Neural cell (in vitro differentiated cells): ENCODE data around the gene SHC2. TPM values are rescaled to one million over a fixed set of nuclear protein-coding genes. Genes with fewer than 3 reads are reported as not detected.

ENCODE experiments used
- H2AFZ ChIP-seq: fragments of 200-600, 300-800 bp; sonication (generic), shearing (Covaris generic); 2 replicates; pipeline ENCODE4 v1.6.0; 2014; ENCODE audit warnings: low read depth, mild to moderate bottlenecking, antibody characterized with exemption, low read length, moderate library complexity
- H3F3A ChIP-seq: fragments of 200-600 bp; shearing (Covaris generic); 2 replicates; pipeline ENCODE4 v1.6.1; 2016; ENCODE audit warnings: mild to moderate bottlenecking, moderate library complexity, mixed read lengths, antibody characterized with exemption, low read length; ENCODE audit not compliant: insufficient read depth, poor library complexity, severe bottlenecking
- H3K27ac ChIP-seq: fragments of 200-600, 300-800 bp; sonication (generic), shearing (Covaris generic); 2 replicates; pipeline ENCODE4 v1.5.1; 2014; ENCODE audit warnings: mild to moderate bottlenecking, low read length, moderate library complexity
- H3K27me3 ChIP-seq: fragments of 300-800, 200-600 bp; sonication (generic), shearing (Covaris generic); 2 replicates; pipeline ENCODE4 v1.6.0; 2014; ENCODE audit warnings: mild to moderate bottlenecking, low read depth, low read length, moderate library complexity; ENCODE audit not compliant: insufficient read depth
- H3K36me3 ChIP-seq: fragments of 300-800, 200-600 bp; sonication (generic), shearing (Covaris generic); 2 replicates; pipeline ENCODE4 v1.5.1; 2014; ENCODE audit warnings: mild to moderate bottlenecking, antibody characterized with exemption, low read length, moderate library complexity; ENCODE audit not compliant: insufficient read depth
- H3K4me2 ChIP-seq: fragments of 300-800, 200-600 bp; sonication (generic), shearing (Covaris generic); 2 replicates; pipeline ENCODE4 v1.6.0; 2014; ENCODE audit warnings: mild to moderate bottlenecking, low read length
- H3K4me3 ChIP-seq: fragments of 300-800, 200-600 bp; sonication (generic), shearing (Covaris generic); 2 replicates; pipeline ENCODE4 v1.5.1; 2014; ENCODE audit warnings: mild to moderate bottlenecking, low read length, moderate library complexity
- H3K79me2 ChIP-seq: fragments of 200-600 bp; shearing (Covaris generic); replicated peaks from 2 replicates; pipeline ENCODE4 v1.6.0; 2014; ENCODE audit warnings: mild to moderate bottlenecking, low read length, moderate library complexity; ENCODE audit not compliant: insufficient read depth
- H3K9ac ChIP-seq: fragments of 300-800, 200-600 bp; sonication (generic), shearing (Covaris generic); 2 replicates; pipeline ENCODE4 v1.6.1; 2016; ENCODE audit warnings: mild to moderate bottlenecking, low read length, mixed read lengths
- H3K9me2 ChIP-seq: fragments of 200-600 bp; shearing (Covaris generic); 2 replicates; pipeline ENCODE4 v1.6.1; 2016; ENCODE audit warnings: mild to moderate bottlenecking, low read length, mixed read lengths; ENCODE audit not compliant: insufficient read depth
- H3K9me3 ChIP-seq: fragments of 200-600, 300-800 bp; sonication (generic), shearing (Covaris generic); 2 replicates; pipeline ENCODE4 v1.6.1; 2016; ENCODE audit warnings: mild to moderate bottlenecking, mixed run types, low read length, moderate library complexity, mixed read lengths
- H4K20me1 ChIP-seq: fragments of 200-600 bp; shearing (Covaris generic); 2 replicates; pipeline ENCODE4 v1.6.1; 2016; ENCODE audit warnings: mild to moderate bottlenecking, mixed run types; ENCODE audit not compliant: insufficient read depth
- EP300 ChIP-seq: fragments of 450-650 bp; conservative IDR thresholded peaks from 2 replicates; pipeline ENCODE4 v1.6.1; 2014; ENCODE audit warnings: antibody characterized with exemption, mild to moderate bottlenecking, moderate library complexity; ENCODE audit not compliant: poor library complexity, severe bottlenecking
- EZH2 ChIP-seq: fragments of 200-600, 300-800 bp; shearing (Covaris generic), sonication (generic); IDR thresholded peaks from 2 replicates; pipeline ENCODE4 v1.6.1; 2014; ENCODE audit warnings: antibody characterized with exemption, low read length, borderline replicate concordance, mild to moderate bottlenecking; ENCODE audit not compliant: insufficient read depth, poor library complexity, severe bottlenecking
- MXI1 ChIP-seq: fragments of 450-650 bp; conservative IDR thresholded peaks from 2 replicates; pipeline ENCODE4 v1.6.1; 2014; ENCODE audit warnings: antibody characterized with exemption, mild to moderate bottlenecking; ENCODE audit not compliant: poor library complexity, severe bottlenecking
- REST ChIP-seq: IDR thresholded peaks from 2 replicates; pipeline ENCODE4 v1.6.1; 2012; ENCODE audit warnings: borderline replicate concordance
- SMC3 ChIP-seq: fragments of 450-650 bp; conservative IDR thresholded peaks from 2 replicates; pipeline ENCODE4 v1.6.1; 2014; ENCODE audit warnings: antibody characterized with exemption, mild to moderate bottlenecking, moderate library complexity; ENCODE audit not compliant: poor library complexity
- TAF1 ChIP-seq: IDR thresholded peaks from 2 replicates; pipeline ENCODE4 v1.6.1; 2012; ENCODE audit warnings: low read depth
- polyA plus RNA-seq: library from polyadenylated mRNA; depleted of rRNA; stranded (reverse); fragments of >200 nt; gene quantifications from 2 replicates; pipeline ENCODE4 v1.2.3, GENCODE V29; 2014
- TF ChIP-seq, protein P1 (sequence below): fragments of 450-650 bp; IDR thresholded peaks from 2 replicates; pipeline ENCODE4 v1.5.1; 2014; ENCODE audit warnings: antibody characterized with exemption, mild to moderate bottlenecking, moderate library complexity; ENCODE audit not compliant: poor library complexity, severe bottlenecking

Gene SHC2
- polyA plus RNA-seq, 1 donor from 2014 or later, result 75.8 TPM

GRCh38 chr19:492091-492531, 31.3 kb upstream of the SHC2 start:
- Histone ChIP-seq H4K20me1 (no peaks in the 10 kb centered on the region), H3K27ac (no peak overlapping the region), H3F3A (no peaks in the 10 kb centered on the region), H3K36me3 (no peaks in the 10 kb centered on the region), H2AFZ (no peak overlapping the region), H3K9me2 (no peaks in the 10 kb centered on the region), H3K9ac (no peak overlapping the region), H3K9me3 (no peaks in the 10 kb centered on the region), H3K79me2 (no peaks in the 10 kb centered on the region), H3K27me3 (peaks cover 9% of the 10 kb centered on the region), H3K4me3 (no peak overlapping the region), H3K4me2 (no peak overlapping the region)
- TF ChIP-seq, protein P1, sequence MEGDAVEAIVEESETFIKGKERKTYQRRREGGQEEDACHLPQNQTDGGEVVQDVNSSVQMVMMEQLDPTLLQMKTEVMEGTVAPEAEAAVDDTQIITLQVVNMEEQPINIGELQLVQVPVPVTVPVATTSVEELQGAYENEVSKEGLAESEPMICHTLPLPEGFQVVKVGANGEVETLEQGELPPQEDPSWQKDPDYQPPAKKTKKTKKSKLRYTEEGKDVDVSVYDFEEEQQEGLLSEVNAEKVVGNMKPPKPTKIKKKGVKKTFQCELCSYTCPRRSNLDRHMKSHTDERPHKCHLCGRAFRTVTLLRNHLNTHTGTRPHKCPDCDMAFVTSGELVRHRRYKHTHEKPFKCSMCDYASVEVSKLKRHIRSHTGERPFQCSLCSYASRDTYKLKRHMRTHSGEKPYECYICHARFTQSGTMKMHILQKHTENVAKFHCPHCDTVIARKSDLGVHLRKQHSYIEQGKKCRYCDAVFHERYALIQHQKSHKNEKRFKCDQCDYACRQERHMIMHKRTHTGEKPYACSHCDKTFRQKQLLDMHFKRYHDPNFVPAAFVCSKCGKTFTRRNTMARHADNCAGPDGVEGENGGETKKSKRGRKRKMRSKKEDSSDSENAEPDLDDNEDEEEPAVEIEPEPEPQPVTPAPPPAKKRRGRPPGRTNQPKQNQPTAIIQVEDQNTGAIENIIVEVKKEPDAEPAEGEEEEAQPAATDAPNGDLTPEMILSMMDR, result no peak

- Histone ChIP-seq H3K9ac (no peak overlapping the region), H3K27ac (no peak overlapping the region), H3K4me2 (no peak overlapping the region), H2AFZ (no peak overlapping the region), H4K20me1 (no peaks in the 10 kb centered on the region), H3K36me3 (no peaks in the 10 kb centered on the region), H3K9me3 (no peaks in the 10 kb centered on the region), H3K9me2 (no peaks in the 10 kb centered on the region), H3K79me2 (no peaks in the 10 kb centered on the region), H3F3A (no peaks in the 10 kb centered on the region), H3K27me3 (peaks cover 3% of the 10 kb centered on the region), H3K4me3 (no peak overlapping the region)
- TF ChIP-seq EP300 (no peak), MXI1 (no peak), REST (no peak), EZH2 (no peak), SMC3 (no peak), TAF1 (no peak)
- TF ChIP-seq, protein P1, result no peak
Measured at GRCh38 chr19:491146-491741, 30.4 kb upstream of the SHC2 start.
